WTC11 (cell line): ENCODE data around the gene TMUB1. TPM values are rescaled to one million over a fixed set of nuclear protein-coding genes. Genes with fewer than 3 reads are reported as not detected.
A peak's percentile ranks its signal among the peaks of the same experiment; 100 is the strongest.

Experiments used
- ATAC-seq: fragments of 200-7000 bp; cut with Tn5 transposase; 2 replicates; pipeline ENCODE4 v1.10.0; 2021; ENCODE audit warnings: mild to moderate bottlenecking, moderate library complexity
- CTCF ChIA-PET: fragments of 300-600 bp; sonication (Branson Sonifier 250); formaldehyde crosslinking; loops from one replicate; lab custom pipeline; 2021; ENCODE audit warnings: antibody characterized with exemption; lab: Charles Lee
- POLR2A ChIA-PET: fragments of 350-600 bp; sonication (Branson Sonifier 250); formaldehyde crosslinking; loops from one replicate; lab custom pipeline; 2021; ENCODE audit warnings: antibody characterized with exemption; lab: Charles Lee
- DNase-seq: peaks from one replicate; pipeline ENCODE4 v3.0.0; 2021; ENCODE audit warnings: low spot score
- H3K27ac Mint-ChIP-seq: 2 replicates; pipeline ENCODE4 v1.8.0; 2021; ENCODE audit warnings: mixed read lengths
- H3K27me3 Mint-ChIP-seq: 2 replicates; pipeline ENCODE4 v1.8.0; 2021; ENCODE audit warnings: low read depth, mild to moderate bottlenecking, moderate library complexity, mixed read lengths
- H3K36me3 Mint-ChIP-seq: 2 replicates; pipeline ENCODE4 v1.8.0; 2021; ENCODE audit warnings: mixed read lengths
- H3K4me1 Mint-ChIP-seq: 2 replicates; pipeline ENCODE4 v1.8.0; 2022; ENCODE audit warnings: mixed read lengths
- H3K4me3 Mint-ChIP-seq: 2 replicates; pipeline ENCODE4 v1.8.0; 2021; ENCODE audit warnings: mild to moderate bottlenecking, moderate library complexity, mixed read lengths
- H3K9me3 Mint-ChIP-seq: 2 replicates; pipeline ENCODE4 v1.8.0; 2021; ENCODE audit warnings: mixed read lengths
- ATF1 ChIP-seq: sonication (generic); formaldehyde crosslinking; IDR thresholded peaks from 2 replicates; pipeline ENCODE4 v1.8.1; 2023; ENCODE audit warnings: mild to moderate bottlenecking, moderate library complexity, missing genetic modification reagents
- CREB1 ChIP-seq: sonication (generic); formaldehyde crosslinking; IDR thresholded peaks from 2 replicates; pipeline ENCODE4 v1.8.0; 2023; ENCODE audit warnings: mild to moderate bottlenecking, missing genetic modification reagents
- CREM ChIP-seq: sonication (generic); formaldehyde crosslinking; IDR thresholded peaks from 2 replicates; pipeline ENCODE4 v1.8.1; 2022; ENCODE audit warnings: mild to moderate bottlenecking, missing genetic modification reagents, moderate library complexity
- ELF4 ChIP-seq: sonication (generic); formaldehyde crosslinking; IDR thresholded peaks from 2 replicates; pipeline ENCODE4 v1.8.1; 2022; ENCODE audit warnings: low read depth, mild to moderate bottlenecking, moderate library complexity, missing genetic modification reagents
- ETV6 ChIP-seq: sonication (generic); formaldehyde crosslinking; IDR thresholded peaks from 2 replicates; pipeline ENCODE4 v1.8.1; 2022; ENCODE audit warnings: mild to moderate bottlenecking, missing genetic modification reagents
- FOXJ3 ChIP-seq: sonication (generic); formaldehyde crosslinking; IDR thresholded peaks from 2 replicates; pipeline ENCODE4 v1.9.0; 2021; ENCODE audit warnings: missing genetic modification reagents, mild to moderate bottlenecking, borderline replicate concordance
- FOXP1 ChIP-seq: sonication (generic); formaldehyde crosslinking; IDR thresholded peaks from 2 replicates; pipeline ENCODE4 v1.8.0; 2022; ENCODE audit warnings: missing genetic modification reagents, mild to moderate bottlenecking, moderate library complexity, borderline replicate concordance
- GABPB1 ChIP-seq: sonication (generic); formaldehyde crosslinking; IDR thresholded peaks from 2 replicates; pipeline ENCODE4 v1.8.1; 2023; ENCODE audit warnings: mild to moderate bottlenecking, missing genetic modification reagents
- NFATC4 ChIP-seq: fragments of 250-450 bp; sonication (Bioruptor Pico); IDR thresholded peaks from 2 replicates; pipeline ENCODE4 v1.9.0; 2021; ENCODE audit warnings: mild to moderate bottlenecking
- NFE2L1 ChIP-seq: sonication (generic); formaldehyde crosslinking; IDR thresholded peaks from 2 replicates; pipeline ENCODE4 v1.8.1; 2023; ENCODE audit warnings: missing genetic modification reagents
- NFYB ChIP-seq: sonication (generic); formaldehyde crosslinking; conservative IDR thresholded peaks from 2 replicates; pipeline ENCODE4 v1.8.0; 2022; ENCODE audit warnings: low read depth, missing genetic modification reagents
- NR2C2 ChIP-seq: sonication (generic); formaldehyde crosslinking; IDR thresholded peaks from 2 replicates; pipeline ENCODE4 v1.8.0; 2022; ENCODE audit warnings: mild to moderate bottlenecking, missing genetic modification reagents
- PRRX2 ChIP-seq: fragments of 250-450 bp; sonication (Bioruptor Pico); IDR thresholded peaks from 2 replicates; pipeline ENCODE4 v1.8.0; 2021; ENCODE audit warnings: mild to moderate bottlenecking
- RORB ChIP-seq: fragments of 250-450 bp; sonication (Bioruptor Pico); IDR thresholded peaks from 2 replicates; pipeline ENCODE4 v1.9.0; 2021; ENCODE audit warnings: mild to moderate bottlenecking
- SOX15 ChIP-seq: fragments of 250-450 bp; sonication (Bioruptor Pico); IDR thresholded peaks from 2 replicates; pipeline ENCODE4 v1.9.0; 2021; ENCODE audit warnings: mild to moderate bottlenecking
- TEAD4 ChIP-seq: sonication (generic); formaldehyde crosslinking; IDR thresholded peaks from 2 replicates; pipeline ENCODE4 v1.8.0; 2022; ENCODE audit warnings: mild to moderate bottlenecking, missing genetic modification reagents
- TP53 ChIP-seq: sonication (generic); formaldehyde crosslinking; IDR thresholded peaks from 2 replicates; pipeline ENCODE4 v1.8.1; 2023; ENCODE audit warnings: mild to moderate bottlenecking, missing genetic modification reagents
- ZNF263 ChIP-seq: sonication (generic); formaldehyde crosslinking; IDR thresholded peaks from 2 replicates; pipeline ENCODE4 v1.8.1; 2022; ENCODE audit warnings: low read depth, mild to moderate bottlenecking, moderate library complexity, missing genetic modification reagents
- ZNF396 ChIP-seq: fragments of 250-450 bp; sonication (Bioruptor Pico); IDR thresholded peaks from 2 replicates; pipeline ENCODE4 v1.8.0; 2021; ENCODE audit warnings: mild to moderate bottlenecking, moderate library complexity, borderline replicate concordance
- ZNF423 ChIP-seq: fragments of 250-450 bp; sonication (Bioruptor Pico); IDR thresholded peaks from 2 replicates; pipeline ENCODE4 v2.1.2; 2022; ENCODE audit warnings: mild to moderate bottlenecking, moderate library complexity
- ZNF512 ChIP-seq: sonication (generic); formaldehyde crosslinking; IDR thresholded peaks from 2 replicates; pipeline ENCODE4 v1.8.1; 2022; ENCODE audit warnings: missing genetic modification reagents, borderline replicate concordance
- total RNA-seq: library from RNA; stranded (reverse); gene quantifications from 3 replicates; pipeline ENCODE4 v1.2.3, GENCODE V29; 2021
- TF ChIP-seq, protein P1 (sequence below): sonication (generic); formaldehyde crosslinking; IDR thresholded peaks from 2 replicates; pipeline ENCODE4 v1.8.1; 2022; ENCODE audit warnings: low read depth, missing genetic modification reagents, borderline replicate concordance
- TF ChIP-seq, protein P2 (sequence below): fragments of 250-450 bp; sonication (Bioruptor Pico); IDR thresholded peaks from 2 replicates; pipeline ENCODE4 v1.9.0; 2021; ENCODE audit warnings: moderate library complexity, mild to moderate bottlenecking, inconsistent platforms, borderline replicate concordance
- TF ChIP-seq, protein P3 (sequence below): fragments of 250-450 bp; sonication (Bioruptor Pico); conservative IDR thresholded peaks from 2 replicates; pipeline ENCODE4 v1.9.0; 2021; ENCODE audit warnings: mild to moderate bottlenecking
- TF ChIP-seq, protein P4 (sequence below): sonication (generic); formaldehyde crosslinking; IDR thresholded peaks from 2 replicates; pipeline ENCODE4 v1.8.0; 2022; ENCODE audit warnings: mild to moderate bottlenecking, missing genetic modification reagents

TMUB1 gene
- total RNA-seq, 1 experiment from 2014 or later, result 72.8 TPM

DNA sequence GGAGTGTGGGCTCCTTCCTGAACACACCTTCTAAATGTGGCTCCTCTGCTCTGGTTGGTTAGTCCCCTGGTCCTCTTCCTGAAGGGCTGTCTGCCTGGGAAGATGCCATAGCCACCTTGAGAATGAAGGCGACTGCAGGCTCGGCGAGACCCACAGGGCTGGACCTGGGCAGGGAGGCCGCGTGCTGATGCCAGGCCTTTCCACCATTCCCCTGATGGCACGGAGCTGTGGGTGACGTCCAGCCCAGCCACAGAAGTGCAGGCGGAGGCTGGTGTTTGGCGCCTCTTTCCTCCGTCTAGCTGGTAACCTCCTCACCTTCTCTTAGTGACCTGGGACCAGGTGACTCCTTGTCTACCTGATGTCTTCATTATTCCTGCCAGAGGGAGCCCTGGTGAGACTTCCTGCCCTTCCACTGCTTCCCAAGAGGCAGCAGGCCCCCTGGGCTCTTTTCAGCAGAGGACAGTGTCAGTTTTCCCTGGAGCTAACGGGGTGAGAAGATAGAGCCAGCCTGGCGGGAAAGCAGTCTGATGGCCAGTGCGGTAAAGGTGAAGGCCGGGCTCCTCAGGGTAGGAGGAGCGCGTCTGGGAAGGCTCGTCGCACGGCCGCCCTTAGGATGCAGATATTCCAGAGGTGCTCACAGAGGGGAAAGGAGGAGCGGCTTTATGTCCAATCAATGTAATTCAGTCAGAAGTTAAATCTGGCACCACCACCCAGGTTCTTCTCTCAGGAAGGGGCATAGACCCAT is 49.3 kb upstream of the TMUB1 start:
- H3K4me3 Mint-ChIP-seq, result no peak overlapping the region
- ATAC-seq (no peak), DNase-seq (no peak)
- ChIA-PET CTCF (interaction anchor here (1.3 kb wide), 1 partner anchor 9 kb away, joined by 3 read pairs; no protein-coding TSS in a partner anchor), POLR2A (no interaction called here)
- H3K27ac Mint-ChIP-seq, result no peak overlapping the region
- no peaks in the 10 kb centered on the region for H3K9me3 Mint-ChIP-seq
- peaks cover 8% of the 10 kb centered on the region for H3K4me1 Mint-ChIP-seq
- peaks cover 31% of the 10 kb centered on the region for H3K36me3 Mint-ChIP-seq
- TF ChIP-seq PRRX2 (CRISPR knock-in tag) (no peak), CREM (CRISPR knock-in tag) (no peak), ZNF512 (no peak), FOXJ3 (no peak), ZNF396 (no peak), GABPB1 (no peak), NFATC4 (CRISPR knock-in tag) (no peak), ETV6 (no peak), FOXP1 (CRISPR knock-in tag) (no peak)
- TF ChIP-seq, protein P1, sequence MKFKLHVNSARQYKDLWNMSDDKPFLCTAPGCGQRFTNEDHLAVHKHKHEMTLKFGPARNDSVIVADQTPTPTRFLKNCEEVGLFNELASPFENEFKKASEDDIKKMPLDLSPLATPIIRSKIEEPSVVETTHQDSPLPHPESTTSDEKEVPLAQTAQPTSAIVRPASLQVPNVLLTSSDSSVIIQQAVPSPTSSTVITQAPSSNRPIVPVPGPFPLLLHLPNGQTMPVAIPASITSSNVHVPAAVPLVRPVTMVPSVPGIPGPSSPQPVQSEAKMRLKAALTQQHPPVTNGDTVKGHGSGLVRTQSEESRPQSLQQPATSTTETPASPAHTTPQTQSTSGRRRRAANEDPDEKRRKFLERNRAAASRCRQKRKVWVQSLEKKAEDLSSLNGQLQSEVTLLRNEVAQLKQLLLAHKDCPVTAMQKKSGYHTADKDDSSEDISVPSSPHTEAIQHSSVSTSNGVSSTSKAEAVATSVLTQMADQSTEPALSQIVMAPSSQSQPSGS (CRISPR knock-in tag), result no peak
- H3K27me3 Mint-ChIP-seq, result no peaks in the 10 kb centered on the region

- Mint-ChIP-seq H3K9me3 (no peaks in the 10 kb centered on the region), H3K36me3 (peaks cover 31% of the 10 kb centered on the region), H3K4me3 (no peak overlapping the region), H3K27me3 (no peaks in the 10 kb centered on the region), H3K27ac (peak overlapping the region; percentile 72; the same call in 1 of the 2 replicates), H3K4me1 (0 out of 2 replicates have a peak, but pooled peaks cover 9% of the 10 kb centered on the region)
- DNase-seq (no peak), ATAC-seq (no peak)
- TF ChIP-seq NFYB, result no peak
- no peak for TF ChIP-seq TEAD4 (CRISPR knock-in tag)
- TF ChIP-seq, protein P2, sequence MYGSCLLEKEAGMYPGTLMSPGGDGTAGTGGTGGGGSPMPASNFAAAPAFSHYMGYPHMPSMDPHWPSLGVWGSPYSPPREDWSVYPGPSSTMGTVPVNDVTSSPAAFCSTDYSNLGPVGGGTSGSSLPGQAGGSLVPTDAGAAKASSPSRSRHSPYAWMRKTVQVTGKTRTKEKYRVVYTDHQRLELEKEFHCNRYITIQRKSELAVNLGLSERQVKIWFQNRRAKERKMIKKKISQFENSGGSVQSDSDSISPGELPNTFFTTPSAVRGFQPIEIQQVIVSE (CRISPR knock-in tag), result no peak
- TF ChIP-seq ATF1 (CRISPR knock-in tag), result no peak
- no peak for TF ChIP-seq NFE2L1 (CRISPR knock-in tag)
- TF ChIP-seq ELF4, result no peak
- no peak for TF ChIP-seq NFATC4 (CRISPR knock-in tag)
- ChIA-PET POLR2A (no interaction called here), CTCF (no interaction called here)
Observed at GRCh38 chr7:151131592-151132293, 48.5 kb upstream of the TMUB1 start.

- no peak for DNase-seq
- CTCF ChIA-PET, result no interaction called here
- no peak for ATAC-seq
- H3K4me3 Mint-ChIP-seq, result no peak overlapping the region
- H3K9me3 Mint-ChIP-seq, result no peaks in the 10 kb centered on the region
- POLR2A ChIA-PET, result no interaction called here
- peaks cover 29% of the 10 kb centered on the region for H3K36me3 Mint-ChIP-seq
- H3K4me1 Mint-ChIP-seq, result 0 out of 2 replicates have a peak, but pooled peaks cover 9% of the 10 kb centered on the region
- no peaks in the 10 kb centered on the region for H3K27me3 Mint-ChIP-seq
- no peak overlapping the region for H3K27ac Mint-ChIP-seq
- TF ChIP-seq, protein P3, sequence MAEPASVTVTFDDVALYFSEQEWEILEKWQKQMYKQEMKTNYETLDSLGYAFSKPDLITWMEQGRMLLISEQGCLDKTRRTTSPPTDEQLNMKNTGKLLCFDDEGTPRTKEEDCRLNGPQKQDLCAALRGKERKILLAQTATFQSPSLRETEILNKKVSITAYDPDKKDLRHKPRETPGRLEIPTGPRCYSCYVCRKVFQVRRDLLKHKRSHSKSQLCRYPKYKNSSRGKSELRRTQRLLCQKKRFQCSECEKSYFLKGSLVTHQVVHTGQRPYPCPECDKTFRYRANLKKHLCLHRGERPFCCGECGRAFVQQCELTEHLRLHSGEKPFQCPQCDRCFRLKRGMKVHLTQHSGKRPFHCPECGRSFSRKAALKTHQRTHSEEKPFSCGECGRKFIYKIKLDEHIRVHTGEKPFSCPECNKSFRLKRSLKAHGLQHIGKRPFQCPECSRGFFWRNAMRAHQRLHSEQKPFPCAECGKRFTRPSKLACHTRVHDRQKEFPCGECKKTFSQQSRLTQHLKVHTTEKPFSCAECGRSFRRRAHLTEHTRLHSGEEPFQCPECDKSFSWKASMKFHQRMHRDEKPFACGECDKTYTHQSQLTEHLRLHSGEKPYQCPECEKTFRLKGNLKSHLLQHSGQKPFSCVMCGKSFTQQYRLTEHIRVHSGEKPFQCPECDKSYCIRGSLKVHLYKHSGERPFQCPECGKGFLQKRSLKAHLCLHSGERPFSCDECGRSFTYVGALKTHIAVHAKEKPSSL, result no peak
- TF ChIP-seq TP53, result no peak
- TF ChIP-seq, protein P4, sequence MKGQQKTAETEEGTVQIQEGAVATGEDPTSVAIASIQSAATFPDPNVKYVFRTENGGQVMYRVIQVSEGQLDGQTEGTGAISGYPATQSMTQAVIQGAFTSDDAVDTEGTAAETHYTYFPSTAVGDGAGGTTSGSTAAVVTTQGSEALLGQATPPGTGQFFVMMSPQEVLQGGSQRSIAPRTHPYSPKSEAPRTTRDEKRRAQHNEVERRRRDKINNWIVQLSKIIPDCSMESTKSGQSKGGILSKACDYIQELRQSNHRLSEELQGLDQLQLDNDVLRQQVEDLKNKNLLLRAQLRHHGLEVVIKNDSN, result no peak
- no peak for TF ChIP-seq SOX15
- TF ChIP-seq RORB, result no peak
- no peak for TF ChIP-seq ZNF263 (CRISPR knock-in tag)
- TF ChIP-seq CREB1 (CRISPR knock-in tag), result no peak
- TF ChIP-seq NFE2L1 (CRISPR knock-in tag), result no peak
- no peak for TF ChIP-seq ZNF423 (CRISPR knock-in tag)
- no peak for TF ChIP-seq NR2C2 (CRISPR knock-in tag)
- TF ChIP-seq, protein P2 (CRISPR knock-in tag), result no peak
Observed at GRCh38 chr7:151131224-151131591, 47.9 kb upstream of the TMUB1 start.
